OCI-LY7 (cell line): ENCODE results near the gene GPANK1. TPM values are rescaled to one million over a fixed set of nuclear protein-coding genes. Genes with fewer than 3 reads are reported as not detected.

Experiments used
- BruUV-seq: library from RNA; stranded (reverse); fragments of 400-500 nt; replicated peaks from 2 replicates; lab custom pipeline; 2021; lab: Mats Ljungman, UMichigan
- CTCF ChIA-PET: fragments of 300-600 bp; sonication (Branson Sonifier 250); formaldehyde crosslinking; loops from one replicate; lab custom pipeline; 2022; ENCODE audit warnings: antibody characterized with exemption; ENCODE audit not compliant: unreplicated experiment; lab: Charles Lee
- POLR2A ChIA-PET: fragments of 300-600 bp; sonication (Branson Sonifier 250); formaldehyde crosslinking; loops from one replicate; lab custom pipeline; 2022; ENCODE audit warnings: antibody characterized with exemption; lab: Charles Lee
- DNase-seq: peaks from one replicate; pipeline ENCODE4 v3.0.0-alpha.2; 2015; ENCODE audit warnings: low spot score
- H2AFZ ChIP-seq: fragments of 200-600 bp; sonication (generic), shearing (Covaris generic); 2 replicates; pipeline ENCODE4 v1.6.1; 2014; ENCODE audit warnings: mild to moderate bottlenecking, antibody characterized with exemption, low read length, moderate library complexity
- H3K27ac ChIP-seq: fragments of 200-600 bp; sonication (generic); 2 replicates; pipeline ENCODE4 v1.5.1; 2014; ENCODE audit warnings: mixed run types, low read depth, mild to moderate bottlenecking, moderate library complexity, low read length, inconsistent platforms; ENCODE audit not compliant: poor library complexity, severe bottlenecking
- H3K36me3 ChIP-seq: fragments of 200-600 bp; sonication (generic); 2 replicates; pipeline ENCODE4 v1.6.1; 2014; ENCODE audit warnings: mild to moderate bottlenecking, antibody characterized with exemption, low read length, moderate library complexity, mixed read lengths; ENCODE audit not compliant: insufficient read depth
- H3K4me1 ChIP-seq: fragments of 200-600 bp; sonication (generic); 2 replicates; pipeline ENCODE4 v1.5.1; 2014; ENCODE audit warnings: mild to moderate bottlenecking, low read length; ENCODE audit not compliant: insufficient read depth, poor library complexity, severe bottlenecking
- H3K4me2 ChIP-seq: fragments of 200-600 bp; sonication (generic); 2 replicates; pipeline ENCODE4 v1.6.1; 2014; ENCODE audit warnings: mild to moderate bottlenecking, low read length
- H3K4me3 ChIP-seq: fragments of 200-600 bp; sonication (generic); 2 replicates; pipeline ENCODE4 v1.5.1; 2014; ENCODE audit warnings: mild to moderate bottlenecking, low read depth, low read length; ENCODE audit not compliant: poor library complexity, severe bottlenecking
- H3K79me2 ChIP-seq: fragments of 200-600 bp; sonication (generic); 2 replicates; pipeline ENCODE4 v1.6.1; 2016; ENCODE audit warnings: low read depth, mild to moderate bottlenecking, low read length, moderate library complexity, mixed read lengths; ENCODE audit not compliant: insufficient read depth
- H3K9me2 ChIP-seq: fragments of 200-600 bp; sonication (generic); 2 replicates; pipeline ENCODE4 v1.6.1; 2016; ENCODE audit warnings: mild to moderate bottlenecking, low read length, mixed read lengths; ENCODE audit not compliant: insufficient read depth
- H3K9me3 ChIP-seq: fragments of 200-600 bp; sonication (generic); 2 replicates; pipeline ENCODE4 v1.6.1; 2014; ENCODE audit warnings: mild to moderate bottlenecking, mixed run types, low read length, mixed read lengths
- H4K20me1 ChIP-seq: fragments of 200-600 bp; sonication (generic); 2 replicates; pipeline ENCODE4 v1.6.1; 2014; ENCODE audit warnings: mild to moderate bottlenecking, antibody characterized with exemption, low read length, moderate library complexity, mixed read lengths; ENCODE audit not compliant: insufficient read depth
- CTCF ChIP-seq: fragments of 200-600 bp; sonication (generic); conservative IDR thresholded peaks from 2 replicates; pipeline ENCODE4 v1.5.1; 2014; ENCODE audit warnings: mild to moderate bottlenecking, antibody characterized with exemption, low read length, moderate library complexity, mixed read lengths
- EZH2phosphoT487 ChIP-seq: fragments of 200-600 bp; sonication (generic); IDR thresholded peaks from 2 replicates; pipeline ENCODE4 v1.6.1; 2018; ENCODE audit warnings: low read depth, borderline replicate concordance, mild to moderate bottlenecking, mixed run types, antibody characterized with exemption, low read length, moderate library complexity, mixed read lengths
- intact Hi-C: fragments of 100-400 bp; cut with micrococcal nuclease; formaldehyde crosslinking; loops from one replicate; pipeline ENCODE4 v1.10.0; 2022; ENCODE audit not compliant: unreplicated experiment
- microRNA-seq: library from miRNA; unstranded; fragments of <30 nt; microRNA quantifications from one replicate; pipeline ENCODE4 v1.2.0, GENCODE V29; 2022; ENCODE audit warnings: borderline replicate concordance
- small RNA-seq: library from RNA; depleted of rRNA; stranded (forward); fragments of <200 nt; gene quantifications from one replicate; pipeline ENCODE3, GENCODE V24; 2014
- total RNA-seq, 2 experiments: library from RNA; depleted of rRNA in 1 of 2; stranded (reverse); fragments of >200 nt in 1 of 2; shearing (Covaris generic) in 1 of 2; gene quantifications; 2 replicates each; pipeline ENCODE4 v1.2.3, GENCODE V29; 2014 to 2022

The GPANK1 gene
- total RNA-seq, 2 experiments from 2014 or later, result 34.3 to 40.7 TPM

GRCh38 chr6:31614684-31615578 is 49.9 kb downstream of the GPANK1 start, which contains the start of gene AIF1:
Gene AIF1 (plus strand): TSS chr6:31615234. CDS start chr6:31615330, 96 bp downstream.
- H3K27ac ChIP-seq, result peak within 1 kb of the TSS; percentile 58
- intact Hi-C loops, result no loop called here
- CTCF ChIA-PET, result interaction anchor here (0.5 to 1.0 kb wide), 2 partner anchors 28 to 68 kb away, joined by 3 to 7 read pairs; partner anchors contain the start of gene ATP6V1G2
- no peaks in the 10 kb centered on the region for H3K36me3 ChIP-seq
- peak within 1 kb of the TSS; percentile 67 for H2AFZ ChIP-seq
- TF ChIP-seq EZH2phosphoT487 (no peak), CTCF (no peak)
- peak within 1 kb of the TSS; percentile 61 for H3K4me3 ChIP-seq
- H3K9me3 ChIP-seq, result no peaks in the 10 kb centered on the region
- peaks cover 39% of the 10 kb centered on the region for H3K4me1 ChIP-seq
- peak within 1 kb of the TSS; percentile 76 for H3K4me2 ChIP-seq
- no peaks in the 10 kb centered on the region for H3K9me2 ChIP-seq
- H4K20me1 ChIP-seq, result no peaks in the 10 kb centered on the region
- no peaks in the 10 kb centered on the region for H3K79me2 ChIP-seq
- POLR2A ChIA-PET, result interaction anchor here (0.5 to 1.3 kb wide), 2 partner anchors 74 to 293 kb away, joined by 3 to 7 read pairs; partner anchors contain the start of gene DDX39B
- BruUV-seq, result no TSS peak
- no peak for DNase-seq

GRCh38 chr6:31614075-31614619 is 50.6 kb downstream of the GPANK1 start:
- intact Hi-C loops, result no loop called here
- TF ChIP-seq EZH2phosphoT487 (no peak), CTCF (no peak)
- BruUV-seq, result no TSS peak
- peaks cover 33% of the 10 kb centered on the region for H3K4me1 ChIP-seq
- H3K9me2 ChIP-seq, result no peaks in the 10 kb centered on the region
- H3K27ac ChIP-seq, result peak overlapping the region; percentile 58
- peak overlapping the region; percentile 22; the same call in 1 of the 2 replicates for H2AFZ ChIP-seq
- POLR2A ChIA-PET, result interaction anchor here (0.7 kb wide), 1 partner anchor 113 kb away, joined by 3 read pairs; no protein-coding TSS in a partner anchor
- H3K4me3 ChIP-seq, result no peak overlapping the region
- no peaks in the 10 kb centered on the region for H3K36me3 ChIP-seq
- H4K20me1 ChIP-seq, result no peaks in the 10 kb centered on the region
- no peak for DNase-seq
- H3K4me2 ChIP-seq, result peak overlapping the region; percentile 76
- CTCF ChIA-PET, result no interaction called here
- H3K79me2 ChIP-seq, result no peaks in the 10 kb centered on the region
- H3K9me3 ChIP-seq, result no peaks in the 10 kb centered on the region

Small RNA genes lying within 50 kb of the gene (microRNA-seq; reads per million reads assigned to microRNA genes)
- gene MIR4646 (7.6 reads per million, percentile 5 among the genes with 10 or more reads in this experiment), gene MIR6832 (not detected)

Small RNA genes lying within 50 kb of the gene (small RNA-seq; reads per million reads assigned to genes)
- not detected for gene MIR4646
- gene MIR6832, result not detected
- gene RF00019, result not detected
- 12.4 reads per million, percentile 96 among the genes with 10 or more reads in this experiment for gene SNORA38
- not detected for gene UQCRHP1

Other genes with a start within 250 kb of the GPANK1 start
Only the 30 nearest of the 37 such genes appear.
- not detected in 2 replicates for gene MCCD1, start 136.0 kb downstream of the GPANK1 start, total RNA-seq (2014; rRNA removed; shearing (Covaris generic))
- gene MCCD1, start 136.0 kb downstream of the GPANK1 start, total RNA-seq (2022), result not detected in 2 replicates
- 736 and 747 TPM in 2 replicates for gene DDX39B, start 123.0 kb downstream of the GPANK1 start, total RNA-seq (2014; rRNA removed; shearing (Covaris generic))
- 478 and 481 TPM in 2 replicates for gene DDX39B, start 123.0 kb downstream of the GPANK1 start, total RNA-seq (2022)
- gene ATP6V1G2, start 118.4 kb downstream of the GPANK1 start, total RNA-seq (2014; rRNA removed; shearing (Covaris generic)), result 3.8 and 4.2 TPM in 2 replicates
- gene ATP6V1G2, start 118.4 kb downstream of the GPANK1 start, total RNA-seq (2022), result 14.1 and 15.9 TPM in 2 replicates
- 17.1 and 21.8 TPM in 2 replicates for gene NFKBIL1, start 117.4 kb downstream of the GPANK1 start, total RNA-seq (2014; rRNA removed; shearing (Covaris generic))
- 22.7 and 23.2 TPM in 2 replicates for gene NFKBIL1, start 117.4 kb downstream of the GPANK1 start, total RNA-seq (2022)
- 0.98 and 1.1 TPM in 2 replicates for gene LTA, start 92.7 kb downstream of the GPANK1 start, total RNA-seq (2014; rRNA removed; shearing (Covaris generic))
- gene LTA, start 92.7 kb downstream of the GPANK1 start, total RNA-seq (2022), result 4.1 and 4.3 TPM in 2 replicates
- gene TNF, start 89.4 kb downstream of the GPANK1 start, total RNA-seq (2014; rRNA removed; shearing (Covaris generic)), result 1.7 and 3.5 TPM in 2 replicates
- 2.5 TPM in 2 replicates for gene TNF, start 89.4 kb downstream of the GPANK1 start, total RNA-seq (2022)
- gene LTB, start 82.6 kb downstream of the GPANK1 start, total RNA-seq (2014; rRNA removed; shearing (Covaris generic)), result 36.5 and 46.8 TPM in 2 replicates
- gene LTB, start 82.6 kb downstream of the GPANK1 start, total RNA-seq (2022), result 36.9 and 39.2 TPM in 2 replicates
- gene LST1, start 78.7 kb downstream of the GPANK1 start, total RNA-seq (2014; rRNA removed; shearing (Covaris generic)), result 1.2 and 3.0 TPM in 2 replicates
- 4.2 and 4.9 TPM in 2 replicates for gene LST1, start 78.7 kb downstream of the GPANK1 start, total RNA-seq (2022)
- gene NCR3, start 72.0 kb downstream of the GPANK1 start, total RNA-seq (2014; rRNA removed; shearing (Covaris generic)), result 1.6 TPM in 1 of 2 replicates, not detected in the other
- gene NCR3, start 72.0 kb downstream of the GPANK1 start, total RNA-seq (2022), result 0.74 and 2.0 TPM in 2 replicates
- gene AIF1, start 49.8 kb downstream of the GPANK1 start, total RNA-seq (2014; rRNA removed; shearing (Covaris generic)), result 15.3 and 22.0 TPM in 2 replicates
- 16.3 and 17.2 TPM in 2 replicates for gene AIF1, start 49.8 kb downstream of the GPANK1 start, total RNA-seq (2022)
- gene PRRC2A, start 44.3 kb downstream of the GPANK1 start, total RNA-seq (2014; rRNA removed; shearing (Covaris generic)), result 113 and 156 TPM in 2 replicates
- 355 and 379 TPM in 2 replicates for gene PRRC2A, start 44.3 kb downstream of the GPANK1 start, total RNA-seq (2022)
- gene BAG6, start 12.3 kb downstream of the GPANK1 start, total RNA-seq (2014; rRNA removed; shearing (Covaris generic)), result 191 and 233 TPM in 2 replicates
- gene BAG6, start 12.3 kb downstream of the GPANK1 start, total RNA-seq (2022), result 320 and 323 TPM in 2 replicates
- 0.13 and 1.5 TPM in 2 replicates for gene APOM, start 9.1 kb downstream of the GPANK1 start, total RNA-seq (2014; rRNA removed; shearing (Covaris generic))
- gene APOM, start 9.1 kb downstream of the GPANK1 start, total RNA-seq (2022), result 2.1 and 3.6 TPM in 2 replicates
- gene C6orf47, start 4.2 kb downstream of the GPANK1 start, total RNA-seq (2014; rRNA removed; shearing (Covaris generic)), result 17.5 and 18.5 TPM in 2 replicates
- gene C6orf47, start 4.2 kb downstream of the GPANK1 start, total RNA-seq (2022), result 16.7 and 17.4 TPM in 2 replicates
- 207 and 230 TPM in 2 replicates for gene CSNK2B, start 1.1 kb upstream of the GPANK1 start, total RNA-seq (2014; rRNA removed; shearing (Covaris generic))
- gene CSNK2B, start 1.1 kb upstream of the GPANK1 start, total RNA-seq (2022), result 245 and 254 TPM in 2 replicates
- gene LY6G5B, start 5.0 kb upstream of the GPANK1 start, total RNA-seq (2014; rRNA removed; shearing (Covaris generic)), result 12.3 and 15.9 TPM in 2 replicates
- gene LY6G5B, start 5.0 kb upstream of the GPANK1 start, total RNA-seq (2022), result 28.7 and 32.0 TPM in 2 replicates
- 1.6 and 1.8 TPM in 2 replicates for gene LY6G5C, start 16.1 kb upstream of the GPANK1 start, total RNA-seq (2014; rRNA removed; shearing (Covaris generic))
- 2.5 and 3.5 TPM in 2 replicates for gene LY6G5C, start 16.1 kb upstream of the GPANK1 start, total RNA-seq (2022)
- 28.6 and 34.8 TPM in 2 replicates for gene ABHD16A, start 38.3 kb upstream of the GPANK1 start, total RNA-seq (2014; rRNA removed; shearing (Covaris generic))
- 32.7 and 35.2 TPM in 2 replicates for gene ABHD16A, start 38.3 kb upstream of the GPANK1 start, total RNA-seq (2022)
- not detected in 2 replicates for gene LY6G6F, start 41.9 kb upstream of the GPANK1 start, total RNA-seq (2014; rRNA removed; shearing (Covaris generic))
- gene LY6G6F, start 41.9 kb upstream of the GPANK1 start, total RNA-seq (2022), result not detected in 2 replicates
- not detected in 2 replicates for gene LY6G6D, start 50.4 kb upstream of the GPANK1 start, total RNA-seq (2014; rRNA removed; shearing (Covaris generic))
- not detected in 2 replicates for gene LY6G6D, start 50.4 kb upstream of the GPANK1 start, total RNA-seq (2022)
- gene LY6G6C, start 56.7 kb upstream of the GPANK1 start, total RNA-seq (2014; rRNA removed; shearing (Covaris generic)), result not detected in 2 replicates
- not detected in 2 replicates for gene LY6G6C, start 56.7 kb upstream of the GPANK1 start, total RNA-seq (2022)
- not detected in 2 replicates for gene MPIG6B, start 58.4 kb upstream of the GPANK1 start, total RNA-seq (2014; rRNA removed; shearing (Covaris generic))
- not detected in 2 replicates for gene MPIG6B, start 58.4 kb upstream of the GPANK1 start, total RNA-seq (2022)
- 14.0 and 20.6 TPM in 2 replicates for gene DDAH2, start 64.3 kb upstream of the GPANK1 start, total RNA-seq (2014; rRNA removed; shearing (Covaris generic))
- gene DDAH2, start 64.3 kb upstream of the GPANK1 start, total RNA-seq (2022), result 20.4 and 26.4 TPM in 2 replicates
- 376 and 413 TPM in 2 replicates for gene CLIC1, start 71.5 kb upstream of the GPANK1 start, total RNA-seq (2014; rRNA removed; shearing (Covaris generic))
- gene CLIC1, start 71.5 kb upstream of the GPANK1 start, total RNA-seq (2022), result 314 and 318 TPM in 2 replicates
- 104 and 108 TPM in 2 replicates for gene MSH5, start 75.0 kb upstream of the GPANK1 start, total RNA-seq (2014; rRNA removed; shearing (Covaris generic))
- 218 and 258 TPM in 2 replicates for gene MSH5, start 75.0 kb upstream of the GPANK1 start, total RNA-seq (2022)
- gene SAPCD1, start 97.7 kb upstream of the GPANK1 start, total RNA-seq (2014; rRNA removed; shearing (Covaris generic)), result 31.3 and 47.1 TPM in 2 replicates
- gene SAPCD1, start 97.7 kb upstream of the GPANK1 start, total RNA-seq (2022), result 53.5 and 66.8 TPM in 2 replicates
- gene VWA7, start 112.3 kb upstream of the GPANK1 start, total RNA-seq (2014; rRNA removed; shearing (Covaris generic)), result 2.1 and 2.2 TPM in 2 replicates
- gene VWA7, start 112.3 kb upstream of the GPANK1 start, total RNA-seq (2022), result 3.7 and 6.5 TPM in 2 replicates
- 47.0 and 51.2 TPM in 2 replicates for gene VARS1, start 130.8 kb upstream of the GPANK1 start, total RNA-seq (2014; rRNA removed; shearing (Covaris generic))
- 118 and 137 TPM in 2 replicates for gene VARS1, start 130.8 kb upstream of the GPANK1 start, total RNA-seq (2022)
- gene LSM2, start 142.0 kb upstream of the GPANK1 start, total RNA-seq (2014; rRNA removed; shearing (Covaris generic)), result 65.2 and 78.4 TPM in 2 replicates
- gene LSM2, start 142.0 kb upstream of the GPANK1 start, total RNA-seq (2022), result 78.0 and 82.6 TPM in 2 replicates
- 0.19 TPM in 1 of 2 replicates, not detected in the other for gene HSPA1L, start 150.3 kb upstream of the GPANK1 start, total RNA-seq (2014; rRNA removed; shearing (Covaris generic))
- 0.15 and 0.49 TPM in 2 replicates for gene HSPA1L, start 150.3 kb upstream of the GPANK1 start, total RNA-seq (2022)